Left hindlimb (tissue), 1 donor: ENCODE measurements around the gene PLEKHH1.
"Not testable (repeated sequence)": the region's sequence is repeated elsewhere in the genome, so short reads cannot be mapped to it uniquely, and the experiment has no call there.

ENCODE experiments used
- DNase-seq: peaks from one replicate; pipeline ENCODE4 v3.0.0-alpha.2; 2018

PLEKHH1 gene

DNA sequence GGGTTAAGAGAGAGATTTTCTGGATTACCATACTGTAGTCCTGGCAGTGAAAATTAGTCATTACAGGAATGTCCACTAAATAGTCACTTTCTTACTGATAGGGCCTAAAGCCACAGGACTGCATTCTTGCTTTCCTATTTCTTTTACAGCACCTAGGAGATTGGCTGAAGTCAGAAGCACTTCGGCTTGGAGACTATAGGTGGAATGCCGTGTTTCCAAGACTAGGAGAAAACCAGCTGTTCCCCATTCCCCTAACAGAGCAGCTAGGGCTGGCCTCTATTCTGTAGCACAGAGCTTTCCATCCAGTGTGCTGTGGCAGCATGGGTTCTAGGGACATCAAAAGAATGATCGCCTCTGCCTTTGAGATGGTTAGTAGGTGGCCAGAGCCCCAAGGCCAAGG lies 51.9 kb downstream of the PLEKHH1 start:
- DNase-seq = no peak

DNA sequence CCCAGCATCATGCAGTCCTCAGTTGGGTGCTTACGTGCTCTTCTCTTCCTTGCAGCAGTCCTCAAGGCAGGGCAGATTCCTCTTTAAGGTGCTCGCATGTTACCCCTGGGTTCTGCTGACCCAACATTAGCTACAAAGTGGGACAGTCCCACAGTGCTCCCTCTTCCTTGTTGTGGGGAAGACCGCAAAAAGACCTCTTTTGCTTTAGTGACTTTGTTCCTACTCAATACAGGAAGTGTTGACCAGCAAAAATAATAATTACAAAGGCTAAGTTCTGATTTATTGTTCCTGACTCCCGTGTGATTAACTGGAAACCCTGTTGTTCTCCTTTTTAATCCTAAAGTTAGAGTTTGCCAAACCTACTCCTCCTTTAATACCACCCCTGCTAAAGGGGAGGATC lies 53.3 kb downstream of the PLEKHH1 start:
- no peak for DNase-seq

DNA sequence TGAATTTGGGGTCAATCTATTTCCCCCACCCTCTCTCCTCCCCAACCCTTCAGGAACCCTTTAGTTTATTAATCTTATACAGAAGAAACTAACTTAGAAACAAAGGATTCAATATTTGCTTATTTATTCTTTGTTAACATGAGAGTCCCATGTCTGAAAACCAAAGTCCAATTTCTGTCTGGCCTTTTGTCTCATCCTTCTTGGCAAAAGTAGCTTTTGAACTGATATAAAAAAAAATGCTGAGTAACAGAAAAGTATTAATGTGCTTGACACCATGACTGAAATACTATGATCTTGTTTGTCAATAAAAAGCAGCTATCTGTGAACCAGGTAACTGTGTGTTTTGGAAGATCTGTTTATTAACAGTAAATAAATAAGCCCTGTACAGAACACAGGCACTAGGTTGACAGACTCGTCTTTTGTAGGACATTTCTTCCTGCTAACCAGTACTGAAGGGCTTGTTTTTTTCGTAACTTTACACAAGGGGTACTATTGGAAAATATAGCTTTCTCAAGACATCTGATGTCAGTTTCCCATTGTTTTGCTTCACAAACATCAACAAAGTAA lies 56.2 kb downstream of the PLEKHH1 start:
- no peak for DNase-seq

DNA sequence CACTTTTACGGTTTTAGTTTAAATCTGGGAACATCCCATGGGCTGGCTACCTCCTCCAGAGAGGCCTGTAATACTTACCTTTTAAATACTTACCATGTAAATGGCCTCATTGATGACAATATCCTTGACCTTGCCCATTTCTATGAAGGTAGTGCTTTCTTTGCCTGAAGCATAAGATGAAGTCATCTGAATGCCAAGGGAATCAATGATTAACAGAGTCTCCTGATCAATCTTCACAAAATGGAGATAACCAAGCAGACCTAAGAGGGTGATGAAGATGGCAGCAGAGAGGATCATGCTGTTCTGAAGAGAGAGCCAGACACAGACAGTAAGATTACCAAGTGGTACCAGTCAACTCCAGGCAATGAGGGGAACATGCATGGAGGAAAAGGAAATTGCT lies 60.6 kb downstream of the PLEKHH1 start:
- DNase-seq = not testable (repeated sequence)

- DNase-seq = no peak
Measured at GRCh38 chr14:67595392-67595791, 62.3 kb downstream of the PLEKHH1 start.

- DNase-seq = peak; percentile 93
Measured at GRCh38 chr14:67599698-67600561, 66.8 kb downstream of the PLEKHH1 start, which contains the start of gene PIGH. TSS of gene PIGH (minus strand) at chr14:67600268. CDS start at chr14:67600203, 65 bp downstream.

- not testable (repeated sequence) for DNase-seq
Measured at GRCh38 chr14:67600562-67600974, 67.5 kb downstream of the PLEKHH1 start.

DNA sequence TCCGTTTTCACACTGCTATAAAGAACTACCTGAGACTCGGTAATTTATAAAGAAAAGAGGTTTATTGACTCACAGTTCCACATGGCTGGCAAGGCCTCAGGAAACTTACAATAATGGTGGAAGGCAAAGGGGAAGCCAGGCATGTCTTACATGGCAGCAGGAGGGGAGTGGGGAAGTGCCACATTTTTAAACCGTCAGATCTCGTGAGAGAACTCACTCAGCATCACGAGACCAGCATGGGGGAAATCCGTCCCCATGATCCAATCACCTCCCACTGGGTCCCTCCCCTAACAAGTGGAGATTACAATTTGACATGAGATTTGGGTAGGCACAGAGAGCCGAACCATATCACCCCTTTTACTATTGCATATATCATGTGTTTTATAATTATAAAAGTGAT lies 69.0 kb downstream of the PLEKHH1 start:
- no peak for DNase-seq

GRCh38 chr14:67602995-67603545 lies 70.0 kb downstream of the PLEKHH1 start:
- no peak for DNase-seq

GRCh38 chr14:67607646-67608045 lies 74.6 kb downstream of the PLEKHH1 start:
- DNase-seq = no peak

- no peak for DNase-seq
Measured at GRCh38 chr14:67609642-67610310, 76.7 kb downstream of the PLEKHH1 start.

- no peak for DNase-seq
Measured at GRCh38 chr14:67610491-67610890, 77.4 kb downstream of the PLEKHH1 start.

DNA sequence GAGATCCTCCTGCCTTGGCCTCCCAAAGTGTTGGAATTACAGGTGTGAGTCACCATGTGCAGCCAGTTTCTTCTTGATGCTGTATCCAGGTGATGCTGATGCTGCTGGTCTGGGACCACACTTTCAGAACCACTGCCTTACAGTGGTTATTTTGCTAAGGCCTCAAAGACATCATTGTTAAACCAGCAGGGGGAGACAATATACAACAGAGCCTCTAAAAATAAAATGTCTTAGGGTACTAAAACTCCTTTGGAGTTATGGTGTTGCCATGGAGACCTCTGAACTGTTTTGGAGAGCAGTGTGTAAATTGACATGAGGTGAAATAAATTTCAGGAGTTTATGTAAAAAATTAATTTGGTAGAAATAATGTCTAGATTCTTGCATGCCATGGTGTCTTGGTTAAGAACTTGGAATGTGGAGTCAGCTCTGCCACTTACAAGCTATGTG lies 85.5 kb downstream of the PLEKHH1 start:
- no peak for DNase-seq

DNA sequence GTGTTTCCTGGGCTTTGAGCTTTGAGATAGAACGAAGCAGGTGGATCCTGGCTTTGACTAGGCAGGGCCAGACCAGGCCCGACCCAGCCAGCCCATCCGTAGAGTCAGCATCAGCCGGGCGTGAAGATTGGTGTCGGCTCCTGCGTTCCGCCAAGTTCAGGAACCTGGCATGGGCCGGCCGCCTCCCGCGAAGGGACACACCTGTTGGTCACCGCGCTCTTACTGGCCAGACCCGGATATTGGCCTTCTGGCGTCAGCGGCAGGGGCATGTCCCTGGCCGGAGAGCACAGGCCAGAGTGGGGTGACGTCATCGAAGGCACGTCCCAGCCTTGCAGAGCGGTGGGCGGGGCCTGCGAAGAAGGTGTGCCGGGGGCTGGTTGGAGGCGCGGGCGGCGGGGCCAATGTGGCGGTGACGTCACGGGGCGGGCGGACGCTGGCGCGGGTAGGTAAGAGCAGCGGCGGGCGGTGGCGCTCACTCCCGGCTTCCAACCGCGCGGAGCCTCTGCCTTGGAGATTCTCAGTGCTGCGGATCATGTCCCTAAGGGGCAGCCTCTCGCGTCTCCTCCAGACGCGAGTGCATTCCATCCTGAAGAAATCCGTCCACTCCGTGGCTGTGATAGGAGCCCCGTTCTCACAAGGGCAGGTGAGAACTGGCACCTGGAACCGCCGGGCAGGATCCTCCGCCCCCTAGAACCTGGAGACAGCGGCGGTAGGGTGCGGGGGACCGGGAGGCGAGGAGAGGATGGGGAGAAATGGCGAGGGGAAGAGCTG lies 86.5 kb downstream of the PLEKHH1 start, which contains the start of gene ARG2:
Gene ARG2 (plus strand): TSS at position 475 of the 771 bp plus-strand sequence. CDS start 58 bp downstream, at position 533.
- peak; percentile 90 for DNase-seq

DNA sequence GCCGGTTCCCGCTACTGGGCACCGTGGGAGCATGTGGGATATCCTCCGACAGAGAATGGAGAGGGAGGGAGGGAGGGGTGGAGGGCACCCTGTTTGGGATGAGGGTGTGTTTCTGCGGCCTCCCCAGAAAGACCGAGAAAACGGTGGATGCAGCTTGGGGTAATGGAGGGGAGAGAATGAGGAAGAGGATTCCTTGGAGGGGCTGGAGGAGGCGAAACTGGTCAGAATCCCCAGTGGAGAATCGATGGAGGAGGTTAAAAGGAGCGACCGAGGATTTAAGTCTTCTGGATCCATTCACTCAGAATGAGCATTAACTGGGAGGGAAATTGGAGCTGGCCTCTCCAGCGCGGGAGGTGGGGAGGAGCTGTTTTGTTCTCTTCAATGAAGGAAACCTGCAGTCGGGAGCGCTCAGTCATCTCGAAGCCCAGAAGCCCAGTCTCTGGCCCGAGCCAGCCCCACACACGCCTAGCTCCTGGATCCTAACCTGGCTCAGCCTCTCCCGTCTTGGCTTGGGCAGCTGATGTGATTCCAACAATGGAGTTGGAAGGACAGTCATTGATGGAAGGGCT lies 87.2 kb downstream of the PLEKHH1 start:
- peak; percentile 34 for DNase-seq

DNA sequence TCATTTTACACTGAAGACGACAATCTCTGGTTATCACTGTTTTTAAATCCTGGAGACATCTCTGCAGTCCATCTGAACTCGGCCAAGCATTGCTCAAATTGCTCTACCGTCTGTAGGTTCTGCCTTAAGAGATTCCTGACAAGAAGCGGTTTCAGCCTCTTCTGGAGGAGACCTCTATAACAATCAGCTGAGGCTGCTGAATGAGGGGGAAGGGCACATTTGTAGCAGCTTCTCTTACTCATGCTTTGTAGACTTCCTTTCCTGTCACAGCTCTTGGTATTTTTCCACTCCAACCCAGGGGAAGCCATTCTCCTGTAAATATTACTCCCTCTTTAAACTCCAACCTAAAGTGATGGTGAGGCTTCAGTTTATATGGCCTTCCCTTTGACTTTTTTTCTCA lies 89.6 kb downstream of the PLEKHH1 start:
- DNase-seq = peak; percentile 46

GRCh38 chr14:67623114-67623513 lies 90.0 kb downstream of the PLEKHH1 start:
- no peak for DNase-seq

DNA sequence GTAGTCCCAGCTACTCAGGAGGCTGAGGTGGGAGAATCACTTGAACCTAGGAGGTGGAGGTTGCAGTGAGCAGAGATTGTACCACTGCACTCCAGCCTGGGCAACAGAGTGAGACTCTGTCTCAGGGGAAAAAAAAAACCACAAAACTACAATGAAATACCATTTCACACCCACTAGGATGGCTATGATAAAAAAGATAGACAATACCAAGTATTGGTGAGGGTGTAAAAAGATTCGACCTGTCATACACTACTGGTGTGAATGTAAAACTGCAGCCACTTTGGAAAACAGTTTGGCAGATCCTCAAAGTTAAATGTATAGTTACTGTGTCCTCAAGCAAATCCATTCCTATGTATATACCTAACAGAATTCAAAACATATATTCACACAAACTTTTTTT lies 93.0 kb downstream of the PLEKHH1 start:
- not testable (repeated sequence) for DNase-seq

GRCh38 chr14:67627519-67627918 lies 94.4 kb downstream of the PLEKHH1 start:
- DNase-seq = no peak

GRCh38 chr14:67630186-67630585 lies 97.1 kb downstream of the PLEKHH1 start:
- DNase-seq = no peak

DNA sequence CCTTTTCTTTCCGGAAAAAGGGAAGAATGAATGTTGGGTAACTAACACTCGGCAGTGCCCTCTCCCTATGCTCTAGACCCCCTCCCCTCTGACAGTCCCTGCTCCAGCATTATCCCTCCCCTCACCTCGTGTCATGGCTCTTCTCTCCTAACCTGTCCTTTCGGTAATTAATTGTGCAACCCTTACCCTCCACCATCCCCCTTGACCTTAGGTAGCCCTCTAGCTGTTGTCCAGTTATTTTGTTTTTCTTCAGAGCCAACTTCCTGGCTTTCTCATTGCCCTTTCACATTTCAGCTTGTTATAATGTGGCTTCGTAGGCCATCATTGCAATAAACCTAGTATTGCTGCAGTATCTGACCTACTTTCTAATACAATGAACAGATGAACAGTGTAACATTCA lies 97.8 kb downstream of the PLEKHH1 start:
- DNase-seq = no peak
